Sigmoid colon (tissue), 7 donors: Measurements from ENCODE around the gene ORM1. TPM values are rescaled to one million over a fixed set of nuclear protein-coding genes. Genes with fewer than 3 reads are reported as not detected.
A peak's percentile ranks its signal among the peaks of the same experiment; 100 is the strongest.

Experiments used
- DNase-seq: peaks from one replicate; pipeline ENCODE4 v3.0.0-alpha.2; 2019
- H3K27ac ChIP-seq, 4 donors: fragments of 200-600 bp; sonication (generic); one replicate each; pipeline ENCODE4 v1.5.1; 2016 to 2019; ENCODE audit warnings: mild to moderate bottlenecking in 1 of 4
- H3K27me3 ChIP-seq, 3 donors: fragments of 200-600 bp; sonication (generic); one replicate each; pipeline ENCODE4 v1.5.1; 2019; ENCODE audit warnings: mild to moderate bottlenecking in 1 of 3
- H3K36me3 ChIP-seq, 4 donors: fragments of 200-600 bp; sonication (generic); one replicate each; pipeline ENCODE4 v1.5.1; 2016 to 2019
- H3K4me1 ChIP-seq, 4 donors: fragments of 200-600 bp; sonication (generic); one replicate each; pipeline ENCODE4 v1.5.1; 2017 to 2019
- H3K4me3 ChIP-seq, 4 donors: fragments of 200-600 bp; sonication (generic); one replicate each; pipeline ENCODE4 v1.5.1; 2017 to 2019; ENCODE audit warnings: mild to moderate bottlenecking in 2 of 4, moderate library complexity in 1 of 4
- H3K9me3 ChIP-seq, 4 donors: fragments of 200-600 bp in 3 of 4; sonication (generic) in 3 of 4; one replicate each; pipeline versions ENCODE4 v1.5.1 to v1.6.1; 2013 to 2019
- CTCF ChIP-seq, 4 experiments: fragments of 450-650 bp in 3 of 4; fragments of 200-600 bp in 1 of 4; IDR thresholded peaks; one replicate each; pipeline ENCODE4 v1.5.1; 2016 to 2019; ENCODE audit warnings: antibody characterized with exemption in 4 of 4, mild to moderate bottlenecking in 3 of 4, moderate library complexity in 2 of 4
- EP300 ChIP-seq, 4 donors: sonication (generic); formaldehyde crosslinking; IDR thresholded peaks; one replicate each; pipeline ENCODE4 v1.6.1; 2017; ENCODE audit warnings: antibody characterized with exemption in 4 of 4
- POLR2A ChIP-seq, 2 donors: fragments of 450-650 bp; IDR thresholded peaks; one replicate each; pipeline ENCODE4 v1.6.1; 2016; ENCODE audit warnings: antibody characterized with exemption in 2 of 2, mild to moderate bottlenecking in 2 of 2, moderate library complexity in 2 of 2
- POLR2AphosphoS5 ChIP-seq, 4 donors: sonication (generic); formaldehyde crosslinking; IDR thresholded peaks; one replicate each; pipeline ENCODE4 v1.6.1; 2017; ENCODE audit warnings: antibody characterized with exemption in 4 of 4
- WGBS, 2 donors: extraction: QIAGEN DNeasy Blood & Tissue Kit; methylation state at CpG; one replicate each; pipeline ENCODE4 v1.1.7; 2013; 5-methylcytosine and 5-hydroxymethylcytosine counted together
- intact Hi-C: fragments of 100-400 bp; cut with DNase I; formaldehyde crosslinking; loops from one replicate; pipeline ENCODE4 v1.15.1; 2023
- polyA plus RNA-seq, 3 donors: library from polyadenylated mRNA; stranded (reverse); fragments of 200-250 nt; gene quantifications; one replicate each; pipeline ENCODE4 v1.2.3, GENCODE V29; 2013
- total RNA-seq, 4 donors: library from RNA; depleted of rRNA; stranded (reverse); fragments of >200 nt; gene quantifications; one replicate each; pipeline ENCODE4 v1.1.0, GENCODE V29; 2016
- donor health status: healthy with polysubstance abuse.
- donor health status: Bipolar disorder and iron deficiency.
- donor health status: healthy.

The ORM1 gene
- total and polyA plus RNA-seq, 7 donors, result 1.1 to 1.8 TPM; not detected in 5

DNA sequence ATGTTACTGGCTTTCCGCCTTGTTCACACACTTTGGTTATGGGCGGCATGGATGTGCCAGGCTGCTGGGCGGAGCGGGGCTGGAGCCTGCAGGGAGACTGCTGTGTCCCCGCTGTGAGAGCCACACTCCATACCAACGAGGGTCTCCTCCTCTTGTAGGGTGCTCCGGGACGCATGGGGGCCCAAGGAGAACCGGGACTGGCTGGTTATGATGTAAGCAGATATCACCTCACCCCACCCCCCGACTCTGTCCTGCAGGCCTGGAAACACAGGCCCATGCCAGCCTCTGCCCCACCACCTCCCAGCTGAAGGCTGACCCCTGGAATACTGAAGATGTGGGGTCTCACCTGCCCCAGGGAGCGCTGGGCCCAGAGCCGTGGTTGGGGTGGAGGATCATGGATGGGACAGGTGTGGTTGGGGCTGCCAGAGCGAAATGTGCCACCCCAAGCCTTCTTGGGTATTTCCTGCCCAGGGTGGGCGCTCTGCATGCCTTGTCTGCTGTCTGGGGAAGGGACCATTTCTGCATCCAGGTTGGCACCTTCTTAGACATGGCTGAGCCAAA, 39.3 kb upstream of the ORM1 start:
- peak; percentile 55 for DNase-seq
- intact Hi-C loops, result no loop called here
- H3K9me3 ChIP-seq, result no peaks in the 10 kb centered on the region
- H3K4me3 ChIP-seq, result no peak overlapping the region
- 91% methylated on average over 14 of the region's 14 CpGs for WGBS, 2 donors
- TF ChIP-seq EP300 (IDR thresholded peaks at IDR 0.05), result no peak
- TF ChIP-seq POLR2AphosphoS5 (IDR thresholded peaks at IDR 0.05), result no peak
- TF ChIP-seq CTCF (IDR thresholded peaks at IDR 0.05), result no peak
- no peak for TF ChIP-seq POLR2A (IDR thresholded peaks at IDR 0.05)
- H3K36me3 ChIP-seq, result no peaks in the 10 kb centered on the region
- peaks cover 0 to 12% (median 3%) of the 10 kb centered on the region in 4 donors for H3K4me1 ChIP-seq
- H3K27ac ChIP-seq, result no peak overlapping the region
- H3K27me3 ChIP-seq, result no peaks in the 10 kb centered on the region

DNA sequence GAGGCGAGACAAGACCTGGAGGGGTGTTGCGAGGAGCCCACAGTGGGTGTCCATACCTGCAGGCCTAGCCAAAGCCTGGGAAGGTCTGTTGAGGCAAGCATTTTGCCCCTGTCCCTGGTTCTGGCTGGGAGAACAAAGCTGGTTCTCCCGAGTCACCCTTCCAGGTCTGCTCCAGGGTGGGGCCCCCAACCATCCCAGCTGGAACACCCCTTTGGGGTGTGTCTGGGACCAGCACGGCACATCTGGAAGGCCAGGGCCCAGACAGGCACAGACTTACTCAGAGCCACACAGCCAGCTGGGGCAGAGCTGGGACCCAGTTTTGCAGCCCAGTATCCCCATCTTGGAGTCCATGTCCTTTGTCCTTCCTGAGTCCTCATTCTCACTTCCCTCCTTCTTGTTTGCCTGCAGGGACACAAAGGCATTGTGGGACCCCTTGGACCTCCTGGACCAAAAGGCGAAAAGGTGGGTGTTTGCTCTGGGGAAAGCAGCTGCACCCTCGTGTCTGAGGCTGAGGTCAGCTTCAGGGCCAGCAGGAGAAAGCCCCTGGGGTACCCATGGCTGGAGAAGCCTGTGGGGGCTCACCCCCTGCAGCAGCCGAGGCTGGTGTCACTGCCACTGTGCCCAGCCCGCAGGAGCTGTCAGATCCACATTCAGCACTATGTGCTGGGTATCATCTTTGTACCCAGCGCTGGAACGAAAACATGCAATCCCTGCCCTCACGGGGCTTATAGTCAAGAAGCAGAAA, 38.4 kb upstream of the ORM1 start:
- peak; percentile 49 for DNase-seq
- WGBS, 2 donors, result 89 to 90% methylated on average over 11 of the region's 11 CpGs
- TF ChIP-seq POLR2A (IDR thresholded peaks at IDR 0.05) (no peak), EP300 (IDR thresholded peaks at IDR 0.05) (no peak), POLR2AphosphoS5 (IDR thresholded peaks at IDR 0.05) (no peak), CTCF (IDR thresholded peaks at IDR 0.05) (no peak)
- no peak overlapping the region for H3K27ac ChIP-seq
- H3K27me3 ChIP-seq, result no peaks in the 10 kb centered on the region
- intact Hi-C loops, result no loop called here
- peaks cover 0 to 12% (median 3%) of the 10 kb centered on the region in 4 donors for H3K4me1 ChIP-seq
- H3K4me3 ChIP-seq, result no peak overlapping the region
- no peaks in the 10 kb centered on the region for H3K36me3 ChIP-seq
- H3K9me3 ChIP-seq, result no peaks in the 10 kb centered on the region

GRCh38 chr9:114285166-114285867, 37.6 kb upstream of the ORM1 start:
- Histone ChIP-seq H3K4me3 (no peak overlapping the region), H3K9me3 (no peaks in the 10 kb centered on the region), H3K27ac (no peak overlapping the region), H3K4me1 (peaks cover 0 to 12% (median 3%) of the 10 kb centered on the region in 4 donors), H3K27me3 (no peaks in the 10 kb centered on the region), H3K36me3 (no peaks in the 10 kb centered on the region)
- TF ChIP-seq CTCF (IDR thresholded peaks at IDR 0.05), result no peak
- TF ChIP-seq EP300 (IDR thresholded peaks at IDR 0.05), result no peak
- no peak for TF ChIP-seq POLR2A (IDR thresholded peaks at IDR 0.05)
- TF ChIP-seq POLR2AphosphoS5 (IDR thresholded peaks at IDR 0.05), result no peak
- 67 to 79% methylated on average over 20 of the region's 20 CpGs for WGBS, 2 donors
- peak; percentile 62 for DNase-seq
- intact Hi-C loops, result no loop called here

- 81 to 87% methylated on average over 10 of the region's 10 CpGs for WGBS, 2 donors
- Histone ChIP-seq H3K27me3 (no peaks in the 10 kb centered on the region), H3K27ac (no peak overlapping the region), H3K36me3 (no peaks in the 10 kb centered on the region), H3K9me3 (no peaks in the 10 kb centered on the region), H3K4me3 (no peak overlapping the region), H3K4me1 (peaks cover 0 to 12% (median 3%) of the 10 kb centered on the region in 4 donors)
- intact Hi-C loops, result no loop called here
- DNase-seq, result peak; percentile 27
- TF ChIP-seq POLR2A (IDR thresholded peaks at IDR 0.05) (no peak), POLR2AphosphoS5 (IDR thresholded peaks at IDR 0.05) (no peak), EP300 (IDR thresholded peaks at IDR 0.05) (no peak), CTCF (IDR thresholded peaks at IDR 0.05) (no peak)
Observed at GRCh38 chr9:114286146-114286679, 36.7 kb upstream of the ORM1 start.
